Panc1 (cell line): ENCODE measurements around the gene LASP1. TPM values are rescaled to one million over a fixed set of nuclear protein-coding genes. Genes with fewer than 3 reads are reported as not detected.

Experiments used
- ATAC-seq: fragments of 200-7000 bp; cut with Tn5 transposase; 2 replicates; pipeline ENCODE4 v1.9.1; 2020; ENCODE audit warnings: mild to moderate bottlenecking, moderate library complexity
- Bru-seq: library from RNA; stranded (reverse); fragments of 400-500 nt; gene quantifications from one replicate; lab custom pipeline; 2021; lab: Mats Ljungman, UMichigan
- BruChase-seq, 2 experiments: library from RNA; stranded (reverse); fragments of 400-500 nt; gene quantifications; one replicate each; lab custom pipeline; 2021; lab: Mats Ljungman, UMichigan
- BruUV-seq: library from RNA; stranded (reverse); fragments of 400-500 nt; replicated peaks from 2 replicates; lab custom pipeline; 2021; lab: Mats Ljungman, UMichigan
- CTCF ChIA-PET: fragments of 300-600 bp; sonication (Branson Sonifier 250); formaldehyde crosslinking; loops from one replicate; lab custom pipeline; 2022; ENCODE audit warnings: antibody characterized with exemption; lab: Charles Lee
- POLR2A ChIA-PET: fragments of 300-600 bp; sonication (Branson Sonifier 250); formaldehyde crosslinking; loops from one replicate; lab custom pipeline; 2022; ENCODE audit warnings: antibody characterized with exemption; lab: Charles Lee
- DNase-seq: peaks from one replicate; pipeline ENCODE4 v3.0.0-alpha.2; 2010; ENCODE audit warnings: low read depth, low spot score
- H3K27ac ChIP-seq: 2 replicates; pipeline ENCODE4 v1.5.1; 2011; ENCODE audit warnings: mild to moderate bottlenecking, low read length, inconsistent platforms
- H3K27me3 ChIP-seq: fragments of 200-500 bp; sonication (Bioruptor generic); 2 replicates; pipeline ENCODE4 v1.6.0; 2014; ENCODE audit warnings: low read length, inconsistent platforms; ENCODE audit not compliant: control insufficient read depth, insufficient read depth
- H3K36me3 ChIP-seq: fragments of 200-500 bp; sonication (Bioruptor generic); 2 replicates; pipeline ENCODE4 v1.5.1; 2014; ENCODE audit warnings: inconsistent platforms, mild to moderate bottlenecking, low read length, moderate library complexity; ENCODE audit not compliant: control insufficient read depth, insufficient read depth
- H3K4me1 ChIP-seq: 2 replicates; pipeline ENCODE4 v1.5.1; 2011; ENCODE audit warnings: inconsistent platforms, mild to moderate bottlenecking, low read length, moderate library complexity; ENCODE audit not compliant: control insufficient read depth, insufficient read depth
- H3K4me3 ChIP-seq, 2 experiments: 2 replicates each; pipeline ENCODE4 v1.5.1; 2011 to 2012; ENCODE audit warnings: low read depth in 2 of 2, low read length in 2 of 2, mild to moderate bottlenecking in 2 of 2, inconsistent platforms in 1 of 2, moderate library complexity in 1 of 2
- H3K9me3 ChIP-seq: fragments of 200-500 bp; sonication (Bioruptor generic); 2 replicates; pipeline ENCODE4 v1.5.1; 2014; ENCODE audit warnings: low read depth, mild to moderate bottlenecking, inconsistent platforms, low read length, moderate library complexity; ENCODE audit not compliant: control insufficient read depth, insufficient read depth
- POLR2AphosphoS5 ChIP-seq: IDR thresholded peaks from 2 replicates; pipeline ENCODE4 v1.6.1; 2012; ENCODE audit warnings: mild to moderate bottlenecking, low read depth, low read length, moderate library complexity
- SIN3A ChIP-seq: IDR thresholded peaks from 2 replicates; pipeline ENCODE4 v1.6.1; 2012; ENCODE audit warnings: low read depth, mild to moderate bottlenecking, low read length, moderate library complexity, borderline replicate concordance; ENCODE audit not compliant: insufficient read depth
- TCF7L2 ChIP-seq: IDR thresholded peaks from 2 replicates; pipeline ENCODE4 v1.6.1; 2011; ENCODE audit warnings: mild to moderate bottlenecking, low read depth, low read length, inconsistent platforms
- in situ Hi-C: cut with HindIII; loops from 2 replicates; pipeline ENCODE4 v1.10.0; 2016; ENCODE audit warnings: low sequenced_read_pairs, low pct_unique_long_range_greater_than_20kb
- intact Hi-C: fragments of 100-400 bp; cut with micrococcal nuclease; formaldehyde crosslinking; loops from one replicate; pipeline ENCODE4 v1.10.0; 2022; ENCODE audit not compliant: unreplicated experiment
- long read RNA-seq: library from polyadenylated mRNA; unstranded; transcript quantifications from one replicate; pipeline ENCODE4 v2.0.0, GENCODE V29; 2021; ENCODE audit not compliant: unreplicated experiment
- polyA plus RNA-seq: library from polyadenylated mRNA; unstranded; fragments of >200 nt; gene quantifications from one replicate; pipeline ENCODE4 v1.2.1, GENCODE V29; 2012; ENCODE audit warnings: missing spikeins; ENCODE audit not compliant: insufficient read length
- total RNA-seq: library from RNA; stranded (reverse); gene quantifications from one replicate; pipeline ENCODE4 v1.2.1, GENCODE V29; 2021; ENCODE audit not compliant: unreplicated experiment
- TF ChIP-seq, protein P1 (sequence below): fragments of 450-650 bp; IDR thresholded peaks from 2 replicates; pipeline ENCODE4 v1.5.1; 2017; ENCODE audit warnings: mild to moderate bottlenecking

LASP1 gene, protein sequence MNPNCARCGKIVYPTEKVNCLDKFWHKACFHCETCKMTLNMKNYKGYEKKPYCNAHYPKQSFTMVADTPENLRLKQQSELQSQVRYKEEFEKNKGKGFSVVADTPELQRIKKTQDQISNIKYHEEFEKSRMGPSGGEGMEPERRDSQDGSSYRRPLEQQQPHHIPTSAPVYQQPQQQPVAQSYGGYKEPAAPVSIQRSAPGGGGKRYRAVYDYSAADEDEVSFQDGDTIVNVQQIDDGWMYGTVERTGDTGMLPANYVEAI
- total RNA-seq (112 TPM), Bru-seq, nascent RNA (percentile 67 among the genes with signal in this experiment), BruChase-seq, experiment 1, labeled RNA remaining after a 2-hour chase (percentile 76 among the genes with signal in this experiment), BruChase-seq, experiment 2, labeled RNA remaining after a 6-hour chase (percentile 89 among the genes with signal in this experiment)
- 117 TPM for polyA plus RNA-seq
- long read RNA-seq, full-length matches to known transcripts = 56 of 217 reads
- long read RNA-seq, partial matches to known transcripts = 157 of 217 reads
- long read RNA-seq, other reads (novel, unspliced or antisense) = 4 of 217 reads

DNA sequence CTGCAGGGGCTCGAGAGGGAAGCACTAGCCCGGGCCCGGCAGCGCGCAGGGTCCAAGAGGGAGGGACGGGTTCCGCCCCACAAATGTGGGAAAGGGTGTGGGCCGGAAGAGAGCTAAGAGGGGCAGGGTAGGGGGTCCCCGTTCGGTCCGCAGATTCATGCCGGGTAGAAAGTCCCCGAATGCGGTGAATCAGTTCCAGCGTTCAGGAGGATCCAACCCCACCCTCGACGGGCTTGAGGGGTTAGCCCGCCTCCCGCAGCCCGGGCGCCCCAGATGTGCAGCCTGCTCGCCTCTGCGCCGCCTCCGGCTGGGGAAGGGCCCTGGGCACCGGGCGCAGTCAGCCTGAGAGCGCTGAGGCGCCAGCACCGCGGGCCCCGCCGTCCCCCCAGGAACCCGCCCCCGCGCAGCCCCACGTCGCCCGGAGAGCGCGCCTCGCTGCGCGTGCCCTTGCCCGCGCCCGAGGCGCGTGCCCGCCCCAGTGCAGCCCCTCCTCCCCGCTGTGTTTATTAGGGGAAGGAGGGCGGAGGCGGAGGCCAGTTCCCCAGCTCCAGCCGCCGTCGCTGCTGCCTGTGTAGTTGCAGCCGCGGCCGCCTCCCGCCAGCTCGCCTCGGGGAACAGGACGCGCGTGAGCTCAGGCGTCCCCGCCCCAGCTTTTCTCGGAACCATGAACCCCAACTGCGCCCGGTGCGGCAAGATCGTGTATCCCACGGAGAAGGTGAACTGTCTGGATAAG is at the start of gene LASP1:
Gene LASP1, plus strand, starts transcription at position 533 of the 733 bp plus-strand sequence. Its CDS starts 132 bp downstream, at position 665.
- in situ Hi-C loops = no loop called here
- DNase-seq = no peak
- Histone ChIP-seq H3K9me3 (no peaks in the 10 kb centered on the region), H3K27ac (peak within 1 kb of the TSS; percentile 89), H3K4me1 (peaks cover 34% of the 10 kb centered on the region), H3K4me3 (peak within 1 kb of the TSS; percentile 87 to 94), H3K27me3 (no peaks in the 10 kb centered on the region), H3K36me3 (no peaks in the 10 kb centered on the region; the same call in 1 of the 2 replicates)
- intact Hi-C loops = no loop called here
- ChIA-PET CTCF (interaction anchor here (0.7 kb wide), 1 partner anchor 71 kb away, joined by 9 read pairs; no protein-coding TSS in a partner anchor), POLR2A (no interaction called here)
- TF ChIP-seq, protein P1, sequence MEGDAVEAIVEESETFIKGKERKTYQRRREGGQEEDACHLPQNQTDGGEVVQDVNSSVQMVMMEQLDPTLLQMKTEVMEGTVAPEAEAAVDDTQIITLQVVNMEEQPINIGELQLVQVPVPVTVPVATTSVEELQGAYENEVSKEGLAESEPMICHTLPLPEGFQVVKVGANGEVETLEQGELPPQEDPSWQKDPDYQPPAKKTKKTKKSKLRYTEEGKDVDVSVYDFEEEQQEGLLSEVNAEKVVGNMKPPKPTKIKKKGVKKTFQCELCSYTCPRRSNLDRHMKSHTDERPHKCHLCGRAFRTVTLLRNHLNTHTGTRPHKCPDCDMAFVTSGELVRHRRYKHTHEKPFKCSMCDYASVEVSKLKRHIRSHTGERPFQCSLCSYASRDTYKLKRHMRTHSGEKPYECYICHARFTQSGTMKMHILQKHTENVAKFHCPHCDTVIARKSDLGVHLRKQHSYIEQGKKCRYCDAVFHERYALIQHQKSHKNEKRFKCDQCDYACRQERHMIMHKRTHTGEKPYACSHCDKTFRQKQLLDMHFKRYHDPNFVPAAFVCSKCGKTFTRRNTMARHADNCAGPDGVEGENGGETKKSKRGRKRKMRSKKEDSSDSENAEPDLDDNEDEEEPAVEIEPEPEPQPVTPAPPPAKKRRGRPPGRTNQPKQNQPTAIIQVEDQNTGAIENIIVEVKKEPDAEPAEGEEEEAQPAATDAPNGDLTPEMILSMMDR = no peak
- TF ChIP-seq POLR2AphosphoS5 = peak; percentile 86
- peak; percentile 76 for ATAC-seq
- BruUV-seq = no TSS peak

DNA sequence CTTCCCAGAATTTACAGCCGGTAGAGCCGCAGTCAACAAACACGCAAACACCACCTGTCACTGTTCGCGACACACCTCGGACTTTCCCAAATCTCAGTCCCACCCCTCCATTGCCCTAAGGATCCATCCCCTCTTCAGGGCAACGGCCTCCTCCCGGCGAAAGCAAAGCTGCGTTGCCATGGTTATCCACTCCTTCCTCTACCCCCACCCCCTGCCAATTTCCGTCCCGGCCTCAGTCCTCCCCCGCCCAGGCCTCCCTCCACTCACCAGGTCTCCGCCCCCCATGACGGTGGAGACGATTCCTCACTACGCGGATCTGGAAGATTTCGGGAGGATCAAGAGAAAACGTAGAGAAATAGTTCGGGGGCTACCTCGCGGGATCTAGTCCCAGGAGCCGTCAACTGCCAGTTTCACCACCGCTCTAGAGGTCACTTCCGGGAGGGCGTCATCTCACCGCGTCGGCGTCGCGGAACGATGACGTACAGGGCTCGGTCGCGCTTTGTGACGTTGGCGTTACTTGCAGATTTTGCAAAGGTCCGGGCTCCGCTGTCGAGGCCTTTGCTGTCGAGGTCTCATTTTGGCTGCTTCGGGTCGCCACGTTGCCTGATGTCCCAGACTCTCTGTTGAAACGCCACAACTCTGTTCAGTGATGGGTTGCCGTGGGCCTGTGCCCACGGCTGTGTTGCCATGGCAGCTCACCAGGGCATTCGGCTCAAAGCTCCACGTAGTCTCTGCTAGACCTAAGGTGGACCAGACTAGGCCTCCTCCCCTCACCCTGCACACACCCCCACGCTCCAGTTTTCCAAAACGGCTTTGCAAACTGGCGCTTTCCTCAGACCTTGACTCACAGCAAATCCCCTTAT is 44.7 kb upstream of the LASP1 start, which contains the start of gene CWC25:
Gene CWC25, minus strand, starts transcription at position 423 of the 863 bp plus-strand sequence. Its CDS starts 138 bp downstream, at position 285.
- ChIA-PET CTCF (interaction anchor here (0.5 kb wide), 1 partner anchor 37 kb away, joined by 6 read pairs; no protein-coding TSS in a partner anchor), POLR2A (interaction anchor here (0.5 to 1.6 kb wide), 3 partner anchors 16 to 380 kb away, joined by 4 to 7 read pairs (median 5); a partner anchor contains a TSS)
- intact Hi-C loops (no loop called here), in situ Hi-C loops (no loop called here)
- Histone ChIP-seq H3K9me3 (no peaks in the 10 kb centered on the region), H3K4me3 (peak within 1 kb of the TSS; percentile 66 to 94), H3K27me3 (no peaks in the 10 kb centered on the region), H3K4me1 (peaks cover 10% of the 10 kb centered on the region), H3K36me3 (peaks cover 1% of the 10 kb centered on the region), H3K27ac (peak within 1 kb of the TSS; percentile 95)
- TF ChIP-seq, protein P1 = no peak
- TF ChIP-seq TCF7L2 (0 out of 2 replicates have a peak, but pooled peaks have one; percentile 30), POLR2AphosphoS5 (peak; percentile 88), SIN3A (peak; percentile 66; the same call in 1 of the 2 replicates)
- ATAC-seq = peak; percentile 92
- DNase-seq = peak; percentile 84
- TSS peak; percentile 93 for BruUV-seq
